GM18861 (cell line): ENCODE results near the gene CCL18.
"Not testable (repeated sequence)": the region's sequence is repeated elsewhere in the genome, so short reads cannot be mapped to it uniquely, and the experiment has no call there.

Experiments used
- ATAC-seq: cut with Tn5 transposase; IDR thresholded peaks from one replicate; pipeline ENCODE4 v1.9.1; 2021; ENCODE audit not compliant: unreplicated experiment

Gene CCL18

DNA sequence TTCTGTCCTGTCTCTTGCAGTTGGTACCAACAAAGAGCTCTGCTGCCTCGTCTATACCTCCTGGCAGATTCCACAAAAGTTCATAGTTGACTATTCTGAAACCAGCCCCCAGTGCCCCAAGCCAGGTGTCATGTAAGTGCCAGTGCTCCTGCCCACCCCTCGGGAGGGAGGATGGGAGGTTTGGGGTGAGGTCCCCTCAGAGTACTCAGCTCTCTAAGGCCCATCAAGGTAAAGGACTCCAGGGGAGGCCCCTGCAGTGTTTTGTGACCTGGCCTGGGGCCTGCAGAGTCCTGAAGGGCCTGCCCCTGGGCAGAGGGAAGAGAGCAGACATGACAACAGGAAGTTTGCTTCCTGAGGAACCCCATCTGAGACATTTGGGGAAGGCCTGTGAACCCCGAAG, 6.4 kb downstream of the CCL18 start:
- no peak for ATAC-seq

DNA sequence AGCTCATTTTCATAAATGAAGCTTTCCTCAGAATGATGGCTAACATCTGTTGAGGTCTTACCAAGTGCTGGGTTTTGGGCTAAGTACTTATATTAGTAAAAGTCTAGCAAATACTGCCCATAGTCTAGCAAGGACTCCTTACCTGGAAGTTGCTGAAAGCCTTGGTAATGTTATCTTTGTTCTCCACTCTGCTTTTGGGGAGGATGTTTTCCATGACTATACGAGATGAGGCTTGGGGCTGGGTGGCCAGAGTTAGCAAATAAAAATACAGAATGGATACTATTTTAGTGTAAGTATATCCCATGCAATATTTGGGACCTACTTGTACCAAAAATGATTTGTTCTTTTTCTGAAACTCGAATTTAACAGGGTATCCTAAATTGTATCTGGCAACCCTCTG, 7.7 kb downstream of the CCL18 start:
- ATAC-seq = no peak

DNA sequence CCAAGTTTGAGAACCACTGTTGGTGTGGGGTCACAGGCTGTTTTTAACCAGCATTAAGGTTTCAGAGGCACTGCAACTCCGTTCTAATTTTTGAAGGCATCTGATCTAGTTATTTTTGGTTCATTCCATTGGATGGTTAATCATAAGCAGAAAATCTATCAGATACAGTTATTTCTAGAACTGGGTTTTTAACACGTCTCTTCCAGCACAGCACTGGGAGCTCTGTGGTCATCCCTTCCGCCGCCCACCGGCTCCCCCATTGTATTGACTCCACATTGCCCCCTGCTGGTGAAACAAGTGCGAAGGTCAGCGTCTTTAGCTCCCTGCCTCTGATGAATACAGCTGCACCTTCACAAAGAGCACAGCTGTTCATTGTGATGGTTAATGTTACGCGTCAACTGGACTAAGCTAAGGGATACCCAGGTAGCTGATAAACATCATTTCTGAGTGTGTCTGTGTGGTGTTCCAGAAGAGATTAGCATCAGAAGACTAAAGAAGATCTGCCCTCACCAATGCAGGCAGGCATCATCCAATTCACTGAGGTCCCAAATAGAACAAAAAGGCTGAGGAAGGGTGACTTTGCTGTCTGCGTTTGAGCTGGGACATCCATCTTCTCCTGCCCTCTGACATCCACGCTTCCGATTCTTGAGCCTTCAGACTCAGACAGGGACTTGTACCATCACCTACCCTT, 8.5 kb downstream of the CCL18 start:
- ATAC-seq = peak; percentile 46

DNA sequence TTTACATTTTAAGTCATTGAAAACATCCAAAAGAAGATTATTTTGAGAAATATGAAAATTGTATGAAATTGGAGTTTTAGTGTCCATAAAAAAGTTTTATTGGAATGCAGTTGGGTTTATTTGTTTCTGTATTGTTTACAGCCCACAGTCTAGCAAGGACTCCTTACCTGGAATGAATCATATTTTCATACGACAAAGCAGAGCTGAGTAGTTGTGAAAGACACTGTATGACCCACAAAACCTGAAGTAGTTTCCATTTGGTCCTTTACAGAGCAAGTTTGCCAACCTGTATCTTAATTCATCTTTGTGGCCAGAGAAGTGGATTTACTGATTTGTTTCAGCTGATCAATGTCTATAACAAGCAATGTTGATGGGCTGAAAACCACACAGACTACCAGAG, 10.3 kb downstream of the CCL18 start:
- no peak for ATAC-seq

DNA sequence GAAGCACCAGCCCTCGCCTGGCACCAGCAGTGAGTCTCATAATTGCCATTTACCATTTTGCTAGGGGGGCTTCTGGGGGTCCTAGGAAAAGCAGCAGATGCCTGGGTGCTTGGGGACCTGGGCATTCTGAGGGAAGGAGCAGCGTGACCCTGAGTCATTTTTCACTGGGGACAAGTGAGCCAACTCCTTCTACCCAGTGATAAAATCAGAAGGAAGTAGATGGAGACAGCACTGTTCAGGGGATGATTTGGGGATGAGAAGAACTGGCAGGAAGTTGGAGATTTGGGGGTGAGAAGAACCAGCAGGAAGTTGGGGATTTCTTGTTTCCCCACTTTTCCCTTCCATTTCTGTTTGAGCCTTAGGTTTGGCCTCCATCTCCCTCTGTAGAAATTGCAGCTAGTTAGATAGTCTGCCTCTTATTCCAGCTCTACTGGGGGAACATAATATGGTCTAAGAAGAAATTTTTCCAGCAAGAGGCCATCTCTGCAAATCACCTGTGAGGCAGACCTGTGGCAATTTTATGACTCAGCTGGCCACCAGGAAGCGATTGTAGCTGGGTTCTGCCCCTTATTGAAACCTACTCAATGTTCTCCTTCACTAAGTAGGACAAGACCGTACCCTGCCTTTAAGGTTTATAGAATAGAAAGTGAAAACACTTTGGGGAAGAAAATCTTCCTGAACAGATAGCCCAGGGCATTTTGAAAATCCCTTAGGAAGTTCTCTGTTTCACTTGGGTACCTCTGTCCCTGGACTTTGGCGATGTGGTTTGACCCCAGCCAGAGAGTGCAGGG, 17.8 kb downstream of the CCL18 start:
- peak; percentile 25 for ATAC-seq

DNA sequence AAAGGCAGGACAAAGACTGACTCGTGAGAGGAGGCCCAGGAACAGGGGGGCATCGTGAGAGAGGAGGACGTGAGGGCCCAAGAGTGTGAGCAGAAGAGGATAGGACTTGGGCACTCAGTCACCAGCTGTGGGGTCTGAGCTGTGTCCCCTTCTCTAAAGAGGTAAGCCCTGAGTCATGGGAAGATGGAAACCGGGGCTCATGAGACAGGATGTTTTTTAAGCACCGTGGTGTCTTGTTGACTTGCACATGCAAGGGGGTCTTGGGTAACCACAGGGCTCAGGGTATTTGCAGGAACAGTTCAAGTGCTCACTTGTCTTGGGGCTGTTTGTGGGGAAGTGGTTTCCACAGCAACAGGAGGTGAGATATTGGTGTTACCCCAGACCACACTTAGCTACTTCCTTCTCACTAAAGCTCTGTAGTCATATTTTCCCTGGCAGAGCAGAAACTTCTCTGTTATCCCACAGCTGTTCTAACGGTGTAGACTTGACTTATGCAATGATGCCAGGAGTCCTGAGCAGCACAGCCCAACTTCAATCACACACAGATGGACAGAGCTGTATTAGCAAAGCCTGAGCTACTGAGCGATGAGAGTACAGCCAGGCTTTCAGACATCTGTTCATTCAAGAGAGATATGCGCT, 18.5 kb downstream of the CCL18 start:
- peak; percentile 50 for ATAC-seq

DNA sequence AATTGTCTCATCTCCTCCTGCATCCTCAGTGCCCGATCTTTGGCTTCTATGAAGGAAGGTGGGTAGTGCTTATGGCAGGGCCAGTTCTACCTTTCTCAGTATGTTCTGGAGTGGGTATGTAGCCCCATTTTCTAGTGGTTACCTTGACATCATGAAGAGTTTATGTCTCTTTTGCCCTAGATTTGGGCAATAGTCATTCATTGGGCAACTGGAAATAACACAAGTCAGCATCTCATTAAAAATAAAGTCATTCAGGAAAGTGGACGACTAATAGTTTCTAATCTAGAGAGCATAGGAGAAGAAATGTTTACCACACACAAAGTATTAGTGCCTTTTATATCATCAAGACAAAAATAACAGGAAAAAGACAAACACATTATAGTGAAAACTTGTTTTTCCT, 19.6 kb downstream of the CCL18 start:
- ATAC-seq = not testable (repeated sequence)

DNA sequence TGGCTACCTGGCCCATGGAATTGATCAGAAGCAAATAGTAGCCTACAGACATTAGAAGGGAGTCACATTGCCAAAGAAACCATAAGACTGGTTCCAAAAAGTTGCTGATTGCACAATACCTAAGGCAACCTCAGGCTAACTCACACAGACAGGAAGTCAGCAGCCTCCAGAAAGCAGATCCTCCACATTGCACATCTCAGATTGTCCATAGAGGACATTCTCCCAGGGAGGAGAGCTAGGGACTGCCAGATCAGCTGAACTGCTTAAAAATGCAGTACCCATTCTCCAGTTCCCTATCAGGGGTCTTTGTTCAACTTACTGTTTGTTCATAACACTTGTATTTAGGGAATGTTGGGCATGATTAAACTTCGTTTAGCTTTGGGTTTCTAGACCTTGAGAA, 21.7 kb downstream of the CCL18 start:
- ATAC-seq = no peak

DNA sequence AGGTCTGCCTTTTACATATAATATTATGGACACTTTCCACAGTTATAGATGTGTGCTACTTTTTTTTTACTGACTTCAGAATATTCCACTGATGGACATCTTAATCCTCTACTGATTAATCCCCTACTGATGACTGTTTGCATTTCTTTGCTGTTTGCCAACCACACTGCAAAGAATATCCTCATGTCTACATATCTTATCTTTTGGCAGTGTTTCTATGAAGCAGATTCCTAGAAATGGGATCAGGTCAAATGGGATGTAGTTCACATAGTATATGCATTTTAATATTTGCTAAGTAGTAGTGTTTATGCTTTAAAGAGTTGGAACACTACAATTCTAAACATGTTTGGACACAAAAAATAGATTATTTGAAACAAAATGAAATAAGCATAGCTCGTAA, 22.7 kb downstream of the CCL18 start:
- no peak for ATAC-seq

DNA sequence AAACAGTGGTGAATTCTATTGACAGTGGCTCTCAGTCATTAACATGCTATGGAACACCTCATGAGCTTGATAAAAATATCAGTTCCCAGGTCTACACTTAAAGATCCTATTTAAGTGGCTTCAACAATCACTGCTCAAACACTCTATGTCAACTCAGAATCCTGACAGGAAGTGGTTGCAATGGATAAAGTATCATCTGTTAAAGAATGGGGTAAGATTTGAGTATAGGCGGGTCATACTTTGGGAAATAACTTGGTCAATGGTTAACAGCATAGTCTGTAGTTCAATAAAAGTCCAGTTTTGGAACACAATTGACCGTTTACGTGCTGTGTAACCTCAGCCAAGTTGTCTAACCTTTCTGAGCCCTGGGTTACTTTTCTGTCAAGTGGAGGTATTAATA, 23.4 kb downstream of the CCL18 start:
- not testable (repeated sequence) for ATAC-seq

DNA sequence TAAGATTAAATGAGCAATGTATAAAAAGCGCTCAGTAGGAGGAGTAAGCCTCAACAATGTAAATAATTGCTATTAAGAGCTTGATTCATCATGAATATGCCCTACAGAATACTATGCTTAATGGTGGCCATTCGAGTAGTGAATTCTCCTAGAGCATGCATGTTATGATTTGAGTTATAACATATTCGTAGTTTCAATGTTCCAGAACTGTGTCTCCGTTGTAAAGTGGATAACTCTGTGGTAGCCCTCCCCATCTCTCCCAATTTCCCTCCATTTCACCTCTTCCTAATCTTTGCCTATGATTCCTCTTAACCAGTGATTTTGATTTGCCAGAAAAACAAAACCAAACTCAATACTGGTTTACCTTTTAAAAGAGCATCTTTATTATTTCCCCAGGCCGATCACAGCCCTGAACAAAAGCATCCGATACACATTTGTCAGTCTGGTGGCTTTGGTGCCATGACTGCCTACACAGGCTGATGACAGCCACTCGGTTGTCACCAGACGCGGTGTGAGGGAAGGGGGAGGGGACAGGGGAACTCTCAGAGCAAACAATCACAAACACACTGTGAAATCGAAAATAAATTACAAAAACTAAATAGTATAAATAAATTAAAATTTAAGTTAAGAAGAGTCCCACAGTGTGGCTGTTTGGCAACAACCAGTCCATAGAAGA, 24.0 kb downstream of the CCL18 start:
- ATAC-seq = not testable (repeated sequence)

DNA sequence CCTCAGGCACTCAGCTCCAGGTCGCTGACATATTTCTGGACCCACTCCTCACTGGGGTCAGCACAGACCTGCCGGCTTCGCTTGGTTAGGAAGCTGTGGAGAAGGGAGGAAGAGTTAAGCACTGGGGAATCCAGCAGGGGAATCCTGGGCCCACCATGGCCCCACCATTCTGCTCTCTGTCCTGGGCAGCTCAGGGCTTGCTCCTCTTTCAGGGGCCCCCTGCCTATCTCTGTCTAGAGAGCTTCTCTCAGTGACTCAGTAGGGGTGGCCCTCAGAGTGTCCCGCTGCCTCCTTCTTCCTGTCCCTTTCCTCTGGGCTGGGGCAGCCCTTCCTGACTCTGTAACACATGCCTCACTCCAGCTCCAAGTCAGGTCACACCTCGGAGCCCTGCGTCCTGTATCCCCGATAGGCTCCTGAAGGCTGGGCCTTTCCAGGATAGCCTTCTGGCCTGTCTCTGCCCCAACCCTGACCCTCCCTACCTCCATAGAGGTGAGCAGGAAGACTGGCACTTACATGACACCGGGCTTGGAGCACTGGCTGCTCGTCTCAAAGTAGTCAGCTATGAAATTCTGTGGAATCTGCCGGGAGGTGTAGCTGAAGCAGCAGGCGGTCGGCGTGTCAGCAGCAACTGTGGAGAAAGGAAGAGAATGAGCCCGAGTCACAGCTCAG, 24.7 kb downstream of the CCL18 start:
- no peak for ATAC-seq

DNA sequence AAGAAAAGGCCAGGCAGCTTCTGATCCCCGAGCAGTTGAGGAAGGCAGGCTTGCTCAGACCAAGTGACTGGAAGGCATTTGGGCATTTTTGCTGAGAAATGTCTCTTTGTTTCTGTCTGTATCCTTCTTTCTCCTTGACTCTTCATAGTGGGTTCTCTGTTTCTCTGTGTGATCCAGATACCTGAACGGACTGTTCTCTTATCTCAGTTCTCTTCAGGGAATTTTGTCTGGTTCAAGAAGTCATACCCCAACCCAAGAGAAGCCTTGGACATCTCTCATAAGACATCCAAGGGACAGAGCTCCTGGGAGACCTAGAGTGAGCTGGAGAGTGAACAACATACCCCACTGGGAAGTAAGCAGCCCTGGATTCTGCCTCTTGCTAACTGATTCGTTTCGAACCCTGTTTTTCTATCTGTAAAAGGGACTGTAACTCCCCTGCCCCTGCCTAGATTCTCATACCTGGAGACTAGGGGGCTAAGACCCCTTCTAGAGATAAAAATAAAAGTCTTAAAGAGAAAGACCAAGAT, 25.3 kb downstream of the CCL18 start:
- no peak for ATAC-seq

DNA sequence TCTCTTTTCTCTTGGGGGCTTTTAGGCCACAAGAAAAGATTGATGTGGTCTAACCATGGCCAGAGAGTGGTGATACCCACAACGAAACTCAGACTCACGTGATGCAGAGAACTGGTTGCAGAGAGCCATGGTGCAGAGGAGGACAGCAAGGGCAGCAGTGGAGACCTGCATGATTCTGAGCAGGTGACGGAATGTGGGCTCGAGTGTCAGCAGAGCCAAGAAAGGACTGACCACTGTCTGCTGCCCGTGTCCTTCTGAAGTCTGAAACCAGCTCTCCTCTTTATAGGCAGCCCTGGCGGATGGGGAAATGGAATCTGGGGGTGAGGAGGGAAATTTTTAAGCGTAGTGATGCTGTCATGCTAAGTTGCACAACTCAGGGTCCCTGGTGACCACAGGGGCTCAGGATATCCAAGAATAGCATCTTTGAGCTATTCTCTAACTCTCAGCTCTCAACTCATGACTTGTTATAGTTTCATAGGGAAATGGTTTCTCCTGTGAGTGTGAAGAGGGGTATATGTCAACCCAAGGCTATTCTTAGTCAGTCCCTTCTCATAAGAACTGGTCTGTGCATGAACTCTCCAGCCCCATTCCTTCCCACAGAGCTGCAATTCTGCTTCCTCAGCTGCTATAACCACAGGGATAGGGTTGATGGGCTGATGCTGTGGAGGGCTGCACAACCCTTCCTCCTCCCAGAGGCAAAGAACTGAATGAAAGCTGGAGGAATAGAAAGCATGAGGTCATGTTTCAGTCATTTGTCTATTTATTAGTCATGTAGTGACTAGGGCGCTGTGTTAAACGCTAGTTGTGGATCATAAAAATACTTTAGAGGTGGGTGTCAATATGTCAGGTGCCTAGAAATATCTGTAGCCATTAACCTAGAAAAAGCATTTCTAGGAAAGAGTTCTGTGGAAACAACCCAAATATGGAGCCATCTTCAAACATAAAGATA, 26.1 kb downstream of the CCL18 start, which contains the start of gene CCL3:
CCL3 (minus strand) TSS at position 256 of the 949 bp plus-strand sequence; CDS start at position 171, 85 bp downstream.
- peak; percentile 48 for ATAC-seq

DNA sequence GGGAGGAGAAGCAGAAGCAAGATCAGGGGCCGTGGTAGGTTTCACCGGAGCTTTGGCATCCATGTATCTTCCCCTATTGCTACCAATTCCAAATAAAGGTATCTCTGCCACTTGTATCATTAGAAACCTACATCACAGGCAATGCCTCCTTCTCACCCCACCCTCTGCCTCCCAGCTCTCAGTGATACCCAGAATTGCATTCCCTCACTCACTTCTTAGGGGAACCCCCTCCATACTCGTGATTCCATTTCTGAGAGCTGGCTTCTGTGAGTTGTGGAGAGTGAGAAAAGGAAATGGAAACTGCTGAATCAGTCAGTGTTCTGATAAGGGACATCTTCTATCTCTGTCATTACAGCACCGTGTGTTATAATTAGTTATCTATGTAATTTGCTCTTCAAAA, 28.2 kb downstream of the CCL18 start:
- ATAC-seq = peak; percentile 21

DNA sequence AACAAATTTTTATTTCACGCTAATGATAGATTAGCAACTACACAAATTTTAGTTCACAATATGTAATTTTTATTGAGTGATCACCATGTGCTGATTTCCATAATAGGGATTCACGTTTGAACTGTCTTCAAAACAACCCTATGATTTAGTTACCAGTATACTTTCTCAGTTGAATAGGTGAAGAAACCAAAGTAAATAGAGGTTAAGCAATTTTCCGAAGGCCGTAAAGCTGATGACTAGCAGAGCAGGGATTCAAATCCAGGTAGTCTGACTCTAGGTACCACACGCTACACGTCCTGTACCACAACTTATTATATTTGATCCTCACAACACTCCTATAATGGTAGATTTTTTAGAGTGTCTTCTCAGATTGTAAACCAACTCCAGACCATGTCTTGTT, 28.6 kb downstream of the CCL18 start:
- not testable (repeated sequence) for ATAC-seq

DNA sequence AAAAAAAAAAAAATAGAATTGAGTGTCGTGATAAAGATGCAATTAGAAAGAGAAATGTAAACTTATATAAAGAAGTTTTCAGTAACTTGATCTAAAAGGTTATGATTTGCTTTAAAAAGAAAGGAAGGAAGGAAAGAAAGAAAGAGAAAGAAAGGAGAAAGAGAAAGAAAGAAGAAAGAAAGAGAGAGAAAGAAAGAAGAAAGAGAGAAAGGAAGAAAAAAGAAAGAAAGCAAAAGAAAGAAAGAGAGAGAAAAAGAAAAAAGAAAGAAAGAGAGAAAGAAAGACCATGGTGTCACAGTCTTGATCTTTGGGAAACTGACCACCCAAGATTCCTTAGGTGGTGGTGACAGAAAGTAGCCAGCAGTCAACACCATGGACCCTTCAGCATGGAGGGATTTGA, 30.2 kb downstream of the CCL18 start:
- ATAC-seq = no peak

DNA sequence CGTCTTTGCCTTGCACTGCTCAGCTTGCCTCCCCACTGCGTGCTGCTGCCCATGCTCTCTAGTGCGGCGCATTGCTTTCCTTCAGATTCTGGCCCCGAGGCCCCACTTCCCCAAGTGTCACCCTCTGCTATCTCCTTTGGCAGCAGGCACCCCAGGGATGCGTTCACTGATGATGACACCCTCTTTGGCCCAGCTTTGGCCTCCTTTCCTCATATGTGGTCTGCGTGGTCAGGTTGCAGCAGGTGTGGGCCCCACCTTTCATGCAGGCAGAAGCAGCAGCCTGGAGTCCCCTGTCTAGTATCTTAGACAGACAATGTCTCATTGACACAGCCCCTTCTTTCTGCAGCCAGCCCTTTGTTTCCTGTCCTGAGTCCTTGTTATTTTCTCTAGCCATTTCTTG, 30.7 kb downstream of the CCL18 start:
- no peak for ATAC-seq

DNA sequence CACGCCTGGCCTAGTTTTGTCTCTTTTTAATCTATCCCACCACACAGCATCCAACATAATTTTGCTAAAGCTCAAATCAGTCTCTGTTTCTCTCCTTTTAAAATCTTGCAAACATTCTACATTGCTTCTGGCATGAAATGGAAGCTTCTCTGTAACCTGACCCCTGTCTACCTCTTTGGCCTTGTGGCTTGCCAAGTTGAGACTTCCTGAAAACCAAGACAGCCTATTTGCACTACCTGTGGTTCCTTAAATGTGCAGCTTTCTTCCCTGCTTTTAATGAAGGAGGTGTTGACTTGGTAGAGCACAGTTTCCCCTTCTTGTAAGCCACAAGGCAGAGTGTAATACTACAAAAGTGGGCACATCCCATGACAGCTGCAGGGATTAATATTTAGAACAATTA, 31.9 kb downstream of the CCL18 start:
- no peak for ATAC-seq
